PFSK-1 (cell line): ENCODE measurements around the gene SEC14L5.

Source experiments
- FOXP2 ChIP-seq: optimal IDR thresholded peaks from 2 replicates; pipeline ENCODE3; 2011; ENCODE audit warnings: borderline replicate concordance, control low read depth, inconsistent platforms; ENCODE audit not compliant: insufficient read depth; ENCODE audit errors: extremely low read length, extremely low read depth
- POLR2AphosphoS5 ChIP-seq: IDR thresholded peaks from 2 replicates; pipeline ENCODE4 v1.6.1; 2012; ENCODE audit warnings: low read depth, mild to moderate bottlenecking, control low read depth, low read length, moderate library complexity
- SIN3A ChIP-seq: IDR thresholded peaks from 2 replicates; pipeline ENCODE4 v1.6.1; 2012; ENCODE audit warnings: mild to moderate bottlenecking, low read length, moderate library complexity, borderline replicate concordance; ENCODE audit not compliant: insufficient read depth
- TAF1 ChIP-seq: IDR thresholded peaks from 2 replicates; pipeline ENCODE4 v1.6.1; 2012; ENCODE audit warnings: low read length, control low read depth, borderline replicate concordance; ENCODE audit not compliant: insufficient read depth
- TF ChIP-seq, protein P1 (sequence below), 2 experiments: IDR thresholded peaks; 2 replicates each; pipeline versions ENCODE4 v1.6.1 to v1.8.0; 2011 to 2012; ENCODE audit warnings: low read depth in 2 of 2, low read length in 2 of 2, control low read depth in 1 of 2, inconsistent platforms in 1 of 2, mild to moderate bottlenecking in 1 of 2, moderate library complexity in 1 of 2; ENCODE audit not compliant: insufficient read depth in 1 of 2

Gene SEC14L5

DNA sequence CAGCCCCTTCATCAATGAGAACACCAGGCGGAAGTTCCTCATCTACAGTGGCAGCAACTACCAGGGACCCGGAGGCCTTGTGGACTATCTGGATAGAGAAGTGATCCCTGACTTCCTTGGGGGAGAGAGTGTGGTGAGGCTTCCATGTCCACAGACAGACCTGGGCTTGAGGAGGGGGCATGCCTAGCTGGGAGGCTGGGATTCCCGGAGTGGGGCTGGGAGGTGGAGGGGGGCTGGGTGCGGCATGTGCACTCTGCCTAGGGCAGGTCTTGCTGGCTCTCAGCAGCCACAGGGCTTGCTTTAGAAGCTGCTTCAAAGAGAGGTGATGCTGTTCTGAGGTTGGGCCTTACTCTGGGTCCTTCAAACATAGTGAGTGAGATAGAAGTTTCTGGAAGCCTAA lies 47.8 kb downstream of the SEC14L5 start:
- TF ChIP-seq TAF1 (no peak), POLR2AphosphoS5 (no peak), FOXP2 (no peak), SIN3A (no peak)
- TF ChIP-seq, protein P1, sequence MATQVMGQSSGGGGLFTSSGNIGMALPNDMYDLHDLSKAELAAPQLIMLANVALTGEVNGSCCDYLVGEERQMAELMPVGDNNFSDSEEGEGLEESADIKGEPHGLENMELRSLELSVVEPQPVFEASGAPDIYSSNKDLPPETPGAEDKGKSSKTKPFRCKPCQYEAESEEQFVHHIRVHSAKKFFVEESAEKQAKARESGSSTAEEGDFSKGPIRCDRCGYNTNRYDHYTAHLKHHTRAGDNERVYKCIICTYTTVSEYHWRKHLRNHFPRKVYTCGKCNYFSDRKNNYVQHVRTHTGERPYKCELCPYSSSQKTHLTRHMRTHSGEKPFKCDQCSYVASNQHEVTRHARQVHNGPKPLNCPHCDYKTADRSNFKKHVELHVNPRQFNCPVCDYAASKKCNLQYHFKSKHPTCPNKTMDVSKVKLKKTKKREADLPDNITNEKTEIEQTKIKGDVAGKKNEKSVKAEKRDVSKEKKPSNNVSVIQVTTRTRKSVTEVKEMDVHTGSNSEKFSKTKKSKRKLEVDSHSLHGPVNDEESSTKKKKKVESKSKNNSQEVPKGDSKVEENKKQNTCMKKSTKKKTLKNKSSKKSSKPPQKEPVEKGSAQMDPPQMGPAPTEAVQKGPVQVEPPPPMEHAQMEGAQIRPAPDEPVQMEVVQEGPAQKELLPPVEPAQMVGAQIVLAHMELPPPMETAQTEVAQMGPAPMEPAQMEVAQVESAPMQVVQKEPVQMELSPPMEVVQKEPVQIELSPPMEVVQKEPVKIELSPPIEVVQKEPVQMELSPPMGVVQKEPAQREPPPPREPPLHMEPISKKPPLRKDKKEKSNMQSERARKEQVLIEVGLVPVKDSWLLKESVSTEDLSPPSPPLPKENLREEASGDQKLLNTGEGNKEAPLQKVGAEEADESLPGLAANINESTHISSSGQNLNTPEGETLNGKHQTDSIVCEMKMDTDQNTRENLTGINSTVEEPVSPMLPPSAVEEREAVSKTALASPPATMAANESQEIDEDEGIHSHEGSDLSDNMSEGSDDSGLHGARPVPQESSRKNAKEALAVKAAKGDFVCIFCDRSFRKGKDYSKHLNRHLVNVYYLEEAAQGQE (IDR thresholded peaks at IDR 0.05; ENCODE audit: insufficient read depth in 1 of 2, low read depth in 2 of 2, low read length in 2 of 2): no peak

DNA sequence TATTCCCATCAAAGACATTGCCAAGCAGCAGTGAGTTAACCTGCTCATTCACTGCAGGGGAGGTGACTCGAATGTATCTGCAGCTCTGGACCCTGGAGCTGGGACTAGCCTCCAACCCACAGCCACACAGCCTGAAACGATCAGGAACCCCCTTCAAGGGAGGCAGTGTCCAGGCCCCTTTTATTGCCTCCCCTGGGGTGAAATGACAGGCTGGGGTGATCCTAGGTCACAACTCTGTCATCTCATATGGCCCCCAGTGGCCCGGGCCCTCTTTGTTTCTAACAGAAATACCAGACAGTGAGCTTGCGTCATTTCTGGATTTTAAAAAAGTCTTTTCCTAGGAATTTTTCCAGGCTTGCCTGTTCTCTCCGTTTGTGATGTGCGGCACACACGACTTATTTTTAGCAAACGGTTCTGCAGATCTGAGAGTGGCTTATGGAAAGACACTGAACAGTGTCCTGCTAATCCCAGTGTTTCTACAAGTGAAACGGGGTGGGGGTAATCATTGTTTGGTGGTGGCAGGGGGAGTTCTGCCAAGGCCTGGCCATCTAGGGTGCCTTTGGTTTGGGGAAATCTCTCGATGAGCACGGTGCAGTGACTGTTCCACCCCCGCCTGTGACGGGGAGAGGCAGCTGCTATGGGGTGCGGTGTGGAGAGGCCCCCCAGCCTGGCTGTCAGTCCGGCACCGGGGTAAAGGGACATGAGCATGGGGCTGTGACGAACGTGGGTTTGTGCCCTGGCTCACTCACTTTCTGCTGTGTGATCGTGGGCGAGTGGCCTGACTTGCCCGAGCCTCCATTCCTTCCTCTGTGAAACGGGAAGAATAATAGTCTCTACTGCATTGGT lies 48.4 kb downstream of the SEC14L5 start:
- no peak for TF ChIP-seq POLR2AphosphoS5
- TF ChIP-seq TAF1: no peak
- no peak for TF ChIP-seq SIN3A
- TF ChIP-seq FOXP2: no peak
- TF ChIP-seq, protein P1 (IDR thresholded peaks at IDR 0.05; ENCODE audit: insufficient read depth in 1 of 2, low read depth in 2 of 2, low read length in 2 of 2): no peak

DNA sequence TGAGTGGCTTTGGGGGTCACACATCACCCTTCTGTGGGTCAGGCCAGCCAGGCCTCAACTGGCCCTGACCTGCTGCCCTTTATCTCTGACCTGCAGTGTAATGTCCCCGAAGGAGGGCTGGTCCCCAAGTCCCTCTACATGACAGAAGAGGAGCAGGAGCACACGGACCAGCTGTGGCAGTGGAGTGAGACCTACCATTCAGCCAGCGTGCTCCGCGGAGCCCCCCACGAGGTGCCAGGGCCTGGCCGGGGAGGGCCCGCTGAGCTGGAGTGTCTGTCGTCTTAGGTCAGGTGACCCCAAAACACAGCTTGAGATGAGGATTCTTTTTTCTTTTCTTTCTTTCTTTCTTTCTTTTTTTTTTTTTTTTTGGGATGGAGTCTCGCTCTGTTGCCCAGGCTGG lies 49.1 kb downstream of the SEC14L5 start:
- TF ChIP-seq, protein P1 (IDR thresholded peaks at IDR 0.05; ENCODE audit: insufficient read depth in 1 of 2, low read depth in 2 of 2, low read length in 2 of 2): no peak
- TF ChIP-seq SIN3A: no peak
- no peak for TF ChIP-seq FOXP2
- no peak for TF ChIP-seq TAF1
- no peak for TF ChIP-seq POLR2AphosphoS5

DNA sequence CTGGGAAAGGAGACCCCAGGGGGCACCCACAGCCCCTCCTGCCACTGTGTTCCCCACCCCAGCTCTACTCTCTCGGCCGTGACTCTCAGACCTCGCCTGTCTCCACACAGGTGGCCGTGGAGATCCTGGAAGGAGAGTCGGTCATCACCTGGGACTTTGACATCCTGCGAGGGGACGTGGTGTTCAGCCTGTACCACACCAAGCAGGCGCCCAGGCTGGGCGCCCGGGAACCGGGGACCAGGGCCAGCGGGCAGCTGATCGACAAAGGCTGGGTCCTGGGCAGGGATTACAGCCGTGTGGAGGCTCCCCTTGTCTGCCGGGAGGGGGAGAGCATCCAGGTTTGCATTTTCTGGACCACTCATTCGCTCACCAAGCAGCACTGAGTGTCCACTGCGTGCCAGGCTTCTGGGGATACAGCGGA lies 50.2 kb downstream of the SEC14L5 start:
- TF ChIP-seq FOXP2: no peak
- TF ChIP-seq, protein P1 (IDR thresholded peaks at IDR 0.05; ENCODE audit: insufficient read depth in 1 of 2, low read depth in 2 of 2, low read length in 2 of 2): no peak
- TF ChIP-seq SIN3A: no peak
- no peak for TF ChIP-seq POLR2AphosphoS5
- TF ChIP-seq TAF1: no peak
